RWPE2 (cell line): ENCODE data around the gene KCTD13.

Source experiments
- ATAC-seq: fragments of 200-7000 bp; cut with Tn5 transposase; 3 replicates; pipeline ENCODE4 v1.9.1; 2021; ENCODE audit warnings: low read depth
- DNase-seq: peaks from one replicate; pipeline ENCODE4 v3.0.0-alpha.2; 2020; ENCODE audit warnings: low spot score
- H3K27ac ChIP-seq: fragments of 450-650 bp; 2 replicates; pipeline ENCODE4 v1.5.1; 2017; ENCODE audit warnings: mild to moderate bottlenecking; ENCODE audit not compliant: poor library complexity, severe bottlenecking
- H3K27me3 ChIP-seq: fragments of 250-450 bp; sonication (Bioruptor Pico); 2 replicates; pipeline ENCODE4 v1.5.1; 2021; ENCODE audit warnings: mild to moderate bottlenecking, moderate library complexity; ENCODE audit not compliant: insufficient read depth, poor library complexity, severe bottlenecking
- H3K36me3 ChIP-seq: fragments of 250-450 bp; sonication (Bioruptor Pico); 2 replicates; pipeline ENCODE4 v1.5.1; 2020; ENCODE audit warnings: low read depth, mild to moderate bottlenecking, moderate library complexity
- H3K4me1 ChIP-seq: fragments of 250-450 bp; sonication (Bioruptor Pico); 2 replicates; pipeline ENCODE4 v1.5.1; 2021; ENCODE audit warnings: mild to moderate bottlenecking, moderate library complexity; ENCODE audit not compliant: insufficient read depth, poor library complexity, severe bottlenecking
- H3K4me3 ChIP-seq: fragments of 250-450 bp; sonication (Bioruptor Pico); 2 replicates; pipeline ENCODE4 v1.5.1; 2021; ENCODE audit warnings: mild to moderate bottlenecking, moderate library complexity; ENCODE audit not compliant: severe bottlenecking
- H3K9me3 ChIP-seq: fragments of 250-450 bp; sonication (Bioruptor Pico); 2 replicates; pipeline ENCODE4 v1.5.1; 2021; ENCODE audit warnings: mild to moderate bottlenecking, moderate library complexity; ENCODE audit not compliant: severe bottlenecking
- CTCF ChIP-seq: fragments of 450-650 bp; IDR thresholded peaks from one replicate; pipeline ENCODE4 v1.5.1; 2017; ENCODE audit warnings: mild to moderate bottlenecking, moderate library complexity; ENCODE audit not compliant: poor library complexity, severe bottlenecking

KCTD13 gene

GRCh38 chr16:29898804-29899515, 27.1 kb downstream of the KCTD13 start:
- H3K27ac ChIP-seq = peak overlapping the region; percentile 60
- no peaks in the 10 kb centered on the region for H3K27me3 ChIP-seq
- peak; percentile 60 for ATAC-seq
- H3K4me1 ChIP-seq = no peaks in the 10 kb centered on the region
- no peak for TF ChIP-seq CTCF
- no peaks in the 10 kb centered on the region for H3K9me3 ChIP-seq
- H3K36me3 ChIP-seq = no peaks in the 10 kb centered on the region
- DNase-seq = no peak
- peak overlapping the region; percentile 42 for H3K4me3 ChIP-seq

GRCh38 chr16:29898135-29898803, 27.8 kb downstream of the KCTD13 start:
- peak overlapping the region; percentile 42 for H3K4me3 ChIP-seq
- TF ChIP-seq CTCF = no peak
- H3K27ac ChIP-seq = peak overlapping the region; percentile 60
- no peak for ATAC-seq
- H3K27me3 ChIP-seq = no peaks in the 10 kb centered on the region
- no peaks in the 10 kb centered on the region for H3K36me3 ChIP-seq
- H3K9me3 ChIP-seq = no peaks in the 10 kb centered on the region
- H3K4me1 ChIP-seq = no peaks in the 10 kb centered on the region
- DNase-seq = no peak

GRCh38 chr16:29897333-29897732, 28.7 kb downstream of the KCTD13 start:
- H3K36me3 ChIP-seq = no peaks in the 10 kb centered on the region
- no peak overlapping the region for H3K27ac ChIP-seq
- no peak overlapping the region for H3K4me3 ChIP-seq
- no peak for ATAC-seq
- TF ChIP-seq CTCF = no peak
- no peaks in the 10 kb centered on the region for H3K9me3 ChIP-seq
- H3K4me1 ChIP-seq = no peaks in the 10 kb centered on the region
- no peaks in the 10 kb centered on the region for H3K27me3 ChIP-seq
- DNase-seq = no peak

- H3K4me3 ChIP-seq = no peak overlapping the region
- no peaks in the 10 kb centered on the region for H3K36me3 ChIP-seq
- H3K9me3 ChIP-seq = no peaks in the 10 kb centered on the region
- no peaks in the 10 kb centered on the region for H3K4me1 ChIP-seq
- H3K27me3 ChIP-seq = no peaks in the 10 kb centered on the region
- DNase-seq (no peak), ATAC-seq (no peak)
- no peak overlapping the region for H3K27ac ChIP-seq
- no peak for TF ChIP-seq CTCF
Observed at GRCh38 chr16:29896841-29897240, 29.2 kb downstream of the KCTD13 start.

- no peak overlapping the region for H3K27ac ChIP-seq
Observed at GRCh38 chr16:29894352-29894751, 31.7 kb downstream of the KCTD13 start.

More at GRCh38 chr16:29894352-29894751, 31.7 kb downstream of the KCTD13 start:
- no peak for ATAC-seq
- Histone ChIP-seq H3K27me3 (no peaks in the 10 kb centered on the region), H3K9me3 (no peaks in the 10 kb centered on the region), H3K4me3 (no peak overlapping the region), H3K36me3 (no peaks in the 10 kb centered on the region), H3K4me1 (no peaks in the 10 kb centered on the region)
- no peak for DNase-seq
- TF ChIP-seq CTCF = no peak
